Stimulated activated memory B cell treated with anti-CD40 and anti-IgM and Interleukin-4, amounts not matched to agents 10 μg/mL and 1 μg/mL and 100 μg/mL, for 72 hours (primary cell): Measurements from ENCODE around the gene ARHGEF4.

ENCODE experiments used
- ATAC-seq: fragments of 150-1000 bp; cut with Tn5 transposase; 2 replicates; pipeline ENCODE4 v1.10.0; 2021
- H3K27ac Mint-ChIP-seq: one replicate; pipeline ENCODE4 v1.8.0; 2022; ENCODE audit warnings: mild to moderate bottlenecking, mixed read lengths
- H3K27me3 Mint-ChIP-seq: one replicate; pipeline ENCODE4 v1.8.0; 2022; ENCODE audit warnings: mixed read lengths
- H3K36me3 Mint-ChIP-seq: one replicate; pipeline ENCODE4 v1.8.0; 2022; ENCODE audit warnings: mixed read lengths
- H3K4me1 Mint-ChIP-seq: one replicate; pipeline ENCODE4 v1.8.0; 2022; ENCODE audit warnings: mixed read lengths
- H3K4me3 Mint-ChIP-seq: one replicate; pipeline ENCODE4 v1.8.0; 2022; ENCODE audit warnings: mild to moderate bottlenecking, moderate library complexity, mixed read lengths
- H3K9me3 Mint-ChIP-seq: one replicate; pipeline ENCODE4 v1.8.0; 2022; ENCODE audit warnings: mixed read lengths

ARHGEF4 gene

GRCh38 chr2:130849896-130850787 is 13.4 kb downstream of the ARHGEF4 start:
- no peak overlapping the region for H3K4me3 Mint-ChIP-seq
- ATAC-seq: no peak
- H3K27ac Mint-ChIP-seq: no peak overlapping the region
- no peaks in the 10 kb centered on the region for H3K9me3 Mint-ChIP-seq
- H3K27me3 Mint-ChIP-seq: peaks cover 22% of the 10 kb centered on the region
- H3K36me3 Mint-ChIP-seq: no peaks in the 10 kb centered on the region
- peaks cover 8% of the 10 kb centered on the region for H3K4me1 Mint-ChIP-seq

DNA sequence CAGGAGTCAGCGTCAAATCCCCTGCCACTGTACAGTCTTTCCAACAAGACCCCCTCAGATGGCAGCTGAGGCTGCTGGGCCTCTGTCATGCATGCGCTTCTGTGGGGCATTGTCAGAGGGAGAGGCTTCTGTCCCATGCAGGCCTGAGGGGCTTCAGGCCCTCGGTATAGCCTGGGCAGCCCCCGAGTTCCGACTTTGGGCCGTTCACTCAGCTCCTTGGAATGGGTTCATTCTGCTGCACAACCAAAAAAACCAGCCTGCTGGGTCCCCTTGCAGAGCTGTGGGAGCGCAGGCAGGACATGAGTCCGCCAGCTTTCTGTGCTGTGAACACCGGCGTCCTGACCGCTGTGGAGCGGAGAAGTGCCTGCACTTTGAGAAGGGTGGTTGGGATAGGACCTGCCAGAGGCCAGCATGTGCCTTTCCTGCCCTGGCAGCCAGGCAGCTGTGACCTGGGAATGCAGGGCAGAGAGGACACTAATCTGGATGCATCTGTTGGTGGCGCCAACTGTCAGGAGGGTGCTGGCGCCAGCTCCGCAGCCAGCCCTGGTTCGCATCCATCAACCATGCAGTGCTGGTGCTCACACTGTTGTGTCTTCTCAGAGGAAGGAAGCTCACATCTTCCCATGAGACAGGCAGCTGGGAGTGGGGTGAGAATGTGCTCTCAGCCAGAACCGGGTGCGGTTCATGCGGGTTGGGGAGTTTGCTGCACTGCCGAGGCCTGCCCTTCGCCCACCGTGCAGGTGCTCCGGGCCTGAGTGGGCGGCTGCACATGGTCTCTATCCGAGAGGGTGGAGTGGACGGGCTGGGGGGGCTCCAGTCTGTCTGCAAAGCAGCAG is 14.3 kb downstream of the ARHGEF4 start:
- H3K4me3 Mint-ChIP-seq: no peak overlapping the region
- no peak overlapping the region for H3K27ac Mint-ChIP-seq
- peaks cover 4% of the 10 kb centered on the region for H3K9me3 Mint-ChIP-seq
- no peaks in the 10 kb centered on the region for H3K36me3 Mint-ChIP-seq
- ATAC-seq: peak; percentile 43
- H3K27me3 Mint-ChIP-seq: peaks cover 29% of the 10 kb centered on the region
- H3K4me1 Mint-ChIP-seq: peaks cover 8% of the 10 kb centered on the region

DNA sequence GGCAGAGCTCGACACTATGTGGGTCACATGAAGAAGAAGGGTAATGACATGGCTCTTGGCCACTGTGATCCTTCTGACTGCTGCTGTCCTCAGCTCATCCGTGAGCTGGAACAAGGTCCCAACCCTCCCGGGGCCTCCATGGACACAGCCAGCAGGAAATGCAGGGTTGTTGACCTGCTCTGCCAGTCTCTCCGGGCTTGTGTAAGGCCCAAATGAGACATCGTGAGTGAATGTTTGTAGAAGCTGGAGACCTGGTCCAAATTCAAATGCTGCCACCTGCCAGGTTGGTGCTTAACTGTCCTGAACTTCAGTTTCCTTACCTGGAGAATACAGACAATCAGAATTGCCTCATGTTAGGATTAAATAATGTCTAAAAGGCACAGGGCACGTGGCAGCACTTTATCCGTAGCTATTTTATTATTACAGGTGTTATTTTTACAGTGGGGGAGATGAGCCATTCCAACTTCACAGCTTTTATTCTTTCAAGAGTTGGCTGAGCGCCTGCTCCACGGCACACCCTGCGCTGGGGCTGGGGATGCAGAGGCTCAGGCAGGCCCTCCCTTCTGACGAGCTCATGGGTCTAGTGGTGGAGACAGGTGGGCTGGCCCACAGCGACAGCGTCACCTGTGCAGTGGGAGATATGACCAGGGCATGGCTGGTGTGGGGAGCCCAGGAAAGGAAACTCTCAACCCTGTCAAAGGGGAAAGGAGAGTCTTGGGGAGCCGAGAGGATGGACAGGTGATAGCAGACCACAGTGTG is 15.1 kb downstream of the ARHGEF4 start:
- H3K27ac Mint-ChIP-seq: no peak overlapping the region
- H3K4me3 Mint-ChIP-seq: no peak overlapping the region
- no peak for ATAC-seq
- peaks cover 7% of the 10 kb centered on the region for H3K9me3 Mint-ChIP-seq
- no peaks in the 10 kb centered on the region for H3K36me3 Mint-ChIP-seq
- peaks cover 8% of the 10 kb centered on the region for H3K4me1 Mint-ChIP-seq
- H3K27me3 Mint-ChIP-seq: peaks cover 35% of the 10 kb centered on the region

GRCh38 chr2:130852521-130853115 is 15.9 kb downstream of the ARHGEF4 start:
- Mint-ChIP-seq H3K9me3 (peaks cover 7% of the 10 kb centered on the region), H3K36me3 (no peaks in the 10 kb centered on the region), H3K4me3 (no peak overlapping the region), H3K27me3 (peaks cover 35% of the 10 kb centered on the region), H3K27ac (no peak overlapping the region), H3K4me1 (peaks cover 8% of the 10 kb centered on the region)
- ATAC-seq: no peak

DNA sequence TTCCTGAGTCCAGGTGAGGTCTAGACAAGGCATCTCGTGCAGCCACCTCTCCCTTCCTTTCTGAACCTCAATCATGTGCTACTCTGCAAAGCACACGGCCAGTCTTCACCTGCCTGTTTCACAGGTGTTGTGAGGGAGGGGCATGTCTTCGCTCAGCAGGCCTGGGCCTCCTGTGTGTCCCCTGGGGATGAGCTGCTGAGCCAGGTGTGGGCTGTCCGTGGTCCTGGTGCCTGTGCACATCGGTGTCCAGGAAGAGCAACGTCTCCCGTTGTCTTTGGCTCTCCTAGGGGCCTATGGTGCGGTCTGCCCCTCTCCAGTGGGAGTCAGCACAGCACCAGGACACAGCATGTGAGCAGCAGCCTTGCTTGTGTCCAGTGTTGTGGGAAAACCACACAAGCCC is 16.7 kb downstream of the ARHGEF4 start:
- Mint-ChIP-seq H3K4me1 (peaks cover 8% of the 10 kb centered on the region), H3K36me3 (no peaks in the 10 kb centered on the region), H3K9me3 (peaks cover 7% of the 10 kb centered on the region), H3K4me3 (no peak overlapping the region), H3K27ac (no peak overlapping the region), H3K27me3 (peaks cover 32% of the 10 kb centered on the region)
- ATAC-seq: no peak

GRCh38 chr2:130854301-130854700 is 17.6 kb downstream of the ARHGEF4 start:
- Mint-ChIP-seq H3K27me3 (peaks cover 27% of the 10 kb centered on the region), H3K4me1 (peaks cover 8% of the 10 kb centered on the region), H3K4me3 (no peak overlapping the region), H3K36me3 (no peaks in the 10 kb centered on the region), H3K27ac (no peak overlapping the region), H3K9me3 (peaks cover 7% of the 10 kb centered on the region)
- no peak for ATAC-seq

DNA sequence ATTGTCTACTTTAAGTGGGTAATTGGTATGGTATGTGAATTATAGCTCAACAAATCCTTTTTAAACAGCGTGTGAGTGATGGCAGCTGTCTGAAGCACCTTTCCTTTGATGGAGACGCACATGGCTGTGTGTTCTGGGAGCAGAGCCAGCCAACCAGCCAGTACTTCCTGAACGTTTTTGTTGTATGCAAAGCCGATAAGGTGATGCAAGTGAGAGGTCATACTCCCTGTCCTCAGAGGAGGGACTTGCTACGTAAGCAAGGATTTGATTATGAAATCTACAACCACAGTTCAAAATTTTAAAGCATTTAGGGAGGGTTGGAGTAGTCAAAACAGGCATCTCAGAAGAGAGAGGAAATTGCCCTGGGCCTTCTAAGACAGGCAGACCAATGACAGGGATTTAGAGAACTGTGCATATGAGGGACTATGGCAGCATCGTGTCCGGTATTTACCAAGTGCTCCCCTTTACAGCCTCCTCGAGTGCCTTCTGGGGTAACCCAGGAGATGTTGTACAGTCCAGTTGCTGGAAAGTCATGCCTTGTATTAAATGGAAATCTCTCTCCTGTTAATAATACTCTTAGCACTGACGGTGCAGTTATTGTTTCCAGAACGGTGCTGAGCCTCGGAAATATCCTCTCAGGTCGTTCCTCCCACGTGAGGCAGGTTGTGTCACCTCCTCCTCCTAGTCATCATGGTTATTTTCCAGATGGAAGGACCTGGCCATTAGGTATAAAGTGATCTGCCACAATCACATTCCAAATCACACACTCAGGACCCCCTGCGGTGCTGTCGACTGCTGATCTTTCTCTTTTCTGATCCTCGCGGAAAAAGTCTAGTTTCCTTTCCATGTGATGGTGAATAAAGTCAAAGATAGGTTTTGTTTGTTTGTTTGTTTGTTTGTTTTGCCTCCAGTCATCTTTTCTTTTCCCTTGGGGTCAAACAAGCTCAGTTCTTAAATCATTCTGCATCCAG is 28.4 kb downstream of the ARHGEF4 start:
- Mint-ChIP-seq H3K27ac (no peak overlapping the region), H3K27me3 (peaks cover 15% of the 10 kb centered on the region), H3K4me1 (no peaks in the 10 kb centered on the region), H3K9me3 (no peaks in the 10 kb centered on the region), H3K4me3 (no peak overlapping the region), H3K36me3 (no peaks in the 10 kb centered on the region)
- ATAC-seq: no peak

- Mint-ChIP-seq H3K27ac (no peak overlapping the region), H3K9me3 (no peaks in the 10 kb centered on the region), H3K4me1 (peaks cover 8% of the 10 kb centered on the region), H3K4me3 (no peak overlapping the region), H3K36me3 (no peaks in the 10 kb centered on the region), H3K27me3 (peaks cover 24% of the 10 kb centered on the region)
- no peak for ATAC-seq
These were observed 32.9 kb downstream of the ARHGEF4 start for GRCh38 chr2:130869441-130870160.

GRCh38 chr2:130870161-130870485 is 33.4 kb downstream of the ARHGEF4 start:
- Mint-ChIP-seq H3K9me3 (peaks cover 2% of the 10 kb centered on the region), H3K4me3 (no peak overlapping the region), H3K36me3 (no peaks in the 10 kb centered on the region), H3K27me3 (peaks cover 26% of the 10 kb centered on the region), H3K27ac (no peak overlapping the region), H3K4me1 (peaks cover 14% of the 10 kb centered on the region)
- ATAC-seq: no peak

GRCh38 chr2:130870779-130871178 is 34.1 kb downstream of the ARHGEF4 start:
- peaks cover 32% of the 10 kb centered on the region for H3K27me3 Mint-ChIP-seq
- H3K4me1 Mint-ChIP-seq: peaks cover 14% of the 10 kb centered on the region
- H3K4me3 Mint-ChIP-seq: no peak overlapping the region
- no peak overlapping the region for H3K27ac Mint-ChIP-seq
- no peak for ATAC-seq
- peaks cover 5% of the 10 kb centered on the region for H3K9me3 Mint-ChIP-seq
- no peaks in the 10 kb centered on the region for H3K36me3 Mint-ChIP-seq

DNA sequence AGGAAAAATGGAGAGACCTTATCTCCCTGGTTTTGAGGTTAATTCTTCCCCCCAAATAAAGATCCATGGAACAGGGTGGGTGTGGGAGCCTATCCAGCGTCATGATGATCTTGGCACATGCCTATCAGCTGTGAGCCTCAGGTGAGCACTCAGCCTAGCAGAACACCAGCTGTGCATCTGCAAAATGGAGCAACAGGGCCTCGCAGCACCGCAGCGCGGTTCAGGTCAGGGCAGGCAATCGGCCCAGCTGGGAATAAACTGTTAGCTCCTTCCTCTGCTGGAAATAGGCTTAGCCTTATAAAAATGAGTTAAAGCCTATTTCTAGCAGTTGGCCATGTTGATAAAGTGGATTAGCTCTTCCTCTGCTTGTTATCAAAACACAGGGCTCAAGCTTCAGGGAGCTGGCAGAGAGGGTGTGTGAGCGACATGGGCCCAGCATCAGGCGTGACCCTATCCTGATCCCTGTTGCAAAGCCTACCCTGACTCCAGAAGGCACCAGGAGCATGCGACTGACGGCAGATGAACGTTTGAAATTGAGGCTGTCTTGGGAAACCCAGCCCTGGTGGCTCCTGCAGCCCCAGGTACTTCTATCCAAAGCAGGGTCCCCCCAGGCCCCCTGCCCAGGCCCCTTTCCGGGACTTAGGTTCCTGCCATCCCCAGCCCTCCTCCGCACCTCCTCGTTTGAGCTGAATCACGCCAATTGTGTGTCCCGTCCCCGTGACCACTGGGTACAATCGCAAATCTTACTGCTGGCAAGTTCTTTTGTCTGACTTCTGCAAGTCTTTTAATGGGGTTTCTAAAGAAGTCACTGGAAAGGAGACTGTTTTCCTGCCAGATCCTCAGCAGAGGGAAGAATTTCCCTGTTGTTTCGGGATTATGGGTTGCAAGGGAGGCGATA is 35.4 kb downstream of the ARHGEF4 start:
- Mint-ChIP-seq H3K9me3 (peaks cover 6% of the 10 kb centered on the region), H3K4me1 (peaks cover 14% of the 10 kb centered on the region), H3K27ac (no peak overlapping the region), H3K4me3 (no peak overlapping the region), H3K27me3 (peaks cover 37% of the 10 kb centered on the region), H3K36me3 (no peaks in the 10 kb centered on the region)
- no peak for ATAC-seq

DNA sequence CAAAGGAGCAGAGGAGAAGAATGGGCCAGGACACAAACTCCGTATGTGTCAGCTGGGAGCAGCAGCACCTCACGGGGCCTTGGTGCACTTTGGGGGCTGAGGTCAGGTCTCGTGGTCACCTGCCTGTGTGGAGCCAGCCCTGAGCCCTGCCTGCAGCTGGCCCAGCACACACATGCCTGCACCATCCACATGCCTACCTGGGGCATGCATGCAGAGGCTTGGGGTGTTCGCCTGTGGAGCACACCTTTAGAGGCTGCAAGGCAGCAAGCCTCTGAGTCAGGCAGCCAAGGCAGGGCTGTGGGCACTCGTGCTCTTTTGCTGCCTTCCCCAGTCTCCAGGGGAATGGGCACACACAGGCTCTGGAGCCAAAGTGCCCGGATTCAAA is 36.0 kb downstream of the ARHGEF4 start:
- Mint-ChIP-seq H3K27me3 (peaks cover 37% of the 10 kb centered on the region), H3K27ac (no peak overlapping the region), H3K4me1 (peaks cover 14% of the 10 kb centered on the region), H3K9me3 (peaks cover 6% of the 10 kb centered on the region), H3K4me3 (no peak overlapping the region), H3K36me3 (no peaks in the 10 kb centered on the region)
- ATAC-seq: no peak
